Measurements from ENCODE around the gene TCP11L2.
"Not testable (repeated sequence)": the region's sequence is repeated elsewhere in the genome, so short reads cannot be mapped to it uniquely, and the experiment has no call there.

Gene TCP11L2

GRCh38 chr12:106333756-106334155, 31.2 kb downstream of the TCP11L2 start:
- DNase-seq (ENCODE audit: insufficient read length, low spot score) = no peak
- no peak for FAIRE-seq

GRCh38 chr12:106341086-106341877, 38.7 kb downstream of the TCP11L2 start:
- no peak for DNase-seq (ENCODE audit: insufficient read length, low spot score)
- no peak for FAIRE-seq

GRCh38 chr12:106342397-106343213, 40.1 kb downstream of the TCP11L2 start:
- DNase-seq (ENCODE audit: insufficient read length, low spot score) (no peak), FAIRE-seq (no peak)

GRCh38 chr12:106343214-106343528, 40.6 kb downstream of the TCP11L2 start:
- DNase-seq (ENCODE audit: insufficient read length, low spot score) = no peak

GRCh38 chr12:106344131-106344530, 41.6 kb downstream of the TCP11L2 start:
- FAIRE-seq = no peak

More at GRCh38 chr12:106343214-106343528, 40.6 kb downstream of the TCP11L2 start:
- FAIRE-seq = no peak

GRCh38 chr12:106345746-106346145, 43.2 kb downstream of the TCP11L2 start:
- DNase-seq (ENCODE audit: insufficient read length, low spot score) = peak; percentile 27
- FAIRE-seq = no peak

More at GRCh38 chr12:106344131-106344530, 41.6 kb downstream of the TCP11L2 start:
- DNase-seq (ENCODE audit: insufficient read length, low spot score) = no peak

- no peak for DNase-seq (ENCODE audit: insufficient read length, low spot score)
- no peak for FAIRE-seq
These were observed 45.9 kb downstream of the TCP11L2 start for GRCh38 chr12:106348411-106348810.

GRCh38 chr12:106353175-106353574, 50.6 kb downstream of the TCP11L2 start:
- FAIRE-seq (no peak), DNase-seq (ENCODE audit: insufficient read length, low spot score) (no peak)

GRCh38 chr12:106357549-106358395, 55.2 kb downstream of the TCP11L2 start, which contains the start of gene POLR3B:
Gene POLR3B, plus strand, starts transcription at chr12:106357748. Its CDS starts 132 bp downstream, at chr12:106357880.
- FAIRE-seq = peak; percentile 51

GRCh38 chr12:106358396-106359241, 56.1 kb downstream of the TCP11L2 start:
- peak; percentile 35 for DNase-seq (ENCODE audit: insufficient read length, low spot score)
- FAIRE-seq = no peak

More at GRCh38 chr12:106357549-106358395, 55.2 kb downstream of the TCP11L2 start, which contains the start of gene POLR3B:
- peak; percentile 88 for DNase-seq (ENCODE audit: insufficient read length, low spot score)

GRCh38 chr12:106359646-106360399, 57.3 kb downstream of the TCP11L2 start:
- FAIRE-seq (no peak), DNase-seq (ENCODE audit: insufficient read length, low spot score) (no peak)

GRCh38 chr12:106360400-106360994, 58.0 kb downstream of the TCP11L2 start:
- DNase-seq (ENCODE audit: insufficient read length, low spot score) (no peak), FAIRE-seq (no peak)

- FAIRE-seq = no peak
- DNase-seq (ENCODE audit: insufficient read length, low spot score) = no peak
These were observed 60.4 kb downstream of the TCP11L2 start for GRCh38 chr12:106362971-106363370.

GRCh38 chr12:106364261-106364660, 61.7 kb downstream of the TCP11L2 start:
- FAIRE-seq (no peak), DNase-seq (ENCODE audit: insufficient read length, low spot score) (no peak)

GRCh38 chr12:106369624-106370346, 67.3 kb downstream of the TCP11L2 start:
- DNase-seq (ENCODE audit: insufficient read length, low spot score) = peak; percentile 12
- FAIRE-seq = peak; percentile 72

- DNase-seq (ENCODE audit: insufficient read length, low spot score) (no peak), FAIRE-seq (no peak)
These were observed 76.3 kb downstream of the TCP11L2 start for GRCh38 chr12:106378788-106379187.

- DNase-seq (ENCODE audit: insufficient read length, low spot score) = no peak
- FAIRE-seq = no peak
These were observed 78.4 kb downstream of the TCP11L2 start for GRCh38 chr12:106380954-106381353.

GRCh38 chr12:106381866-106382265, 79.3 kb downstream of the TCP11L2 start:
- not testable (repeated sequence) for DNase-seq (ENCODE audit: insufficient read length, low spot score); FAIRE-seq
